Mesendoderm (in vitro differentiated cells): ENCODE measurements around the gene ZNF441.

Source experiments
- DNase-seq: peaks from one replicate; pipeline ENCODE4 v3.0.0; 2013
- H2AK5ac ChIP-seq: 2 replicates; pipeline ENCODE4 v1.6.1; 2013; ENCODE audit warnings: low read length, inconsistent platforms
- H2BK120ac ChIP-seq: 2 replicates; pipeline ENCODE4 v1.6.1; 2013; ENCODE audit warnings: low read depth, mild to moderate bottlenecking, low read length, moderate library complexity, mixed read lengths
- H2BK15ac ChIP-seq: replicated peaks from 2 replicates; pipeline ENCODE4 v1.6.1; 2013; ENCODE audit warnings: low read depth, mild to moderate bottlenecking, moderate library complexity
- H2BK5ac ChIP-seq: 2 replicates; pipeline ENCODE4 v1.6.1; 2013; ENCODE audit warnings: low read length, inconsistent platforms
- H3K18ac ChIP-seq: 2 replicates; pipeline ENCODE4 v1.6.1; 2013; ENCODE audit warnings: mild to moderate bottlenecking, low read length, mixed read lengths
- H3K23ac ChIP-seq: one replicate; pipeline ENCODE4 v1.6.1; 2013; ENCODE audit warnings: low read length
- H3K27ac ChIP-seq: 2 replicates; pipeline ENCODE4 v1.5.1; 2013; ENCODE audit warnings: low read depth, mild to moderate bottlenecking, inconsistent platforms, low read length, moderate library complexity
- H3K27me3 ChIP-seq: 2 replicates; pipeline ENCODE4 v1.6.1; 2013; ENCODE audit warnings: low read length, control low read depth, mild to moderate bottlenecking, inconsistent platforms; ENCODE audit not compliant: insufficient read depth, poor library complexity
- H3K36me3 ChIP-seq: 2 replicates; pipeline ENCODE4 v1.6.1; 2013; ENCODE audit warnings: low read length, inconsistent platforms; ENCODE audit not compliant: control insufficient read depth, insufficient read depth
- H3K4ac ChIP-seq: one replicate; pipeline ENCODE4 v1.6.1; 2013; ENCODE audit warnings: low read depth, mild to moderate bottlenecking, low read length, moderate library complexity
- H3K4me1 ChIP-seq: 2 replicates; pipeline ENCODE4 v1.6.1; 2013; ENCODE audit warnings: low read depth, low read length, inconsistent platforms; ENCODE audit not compliant: control insufficient read depth
- H3K4me2 ChIP-seq: 2 replicates; pipeline ENCODE4 v1.6.1; 2013; ENCODE audit warnings: low read length
- H3K4me3 ChIP-seq: 2 replicates; pipeline ENCODE4 v1.5.1; 2013; ENCODE audit warnings: mild to moderate bottlenecking, low read length
- H3K56ac ChIP-seq: one replicate; pipeline ENCODE4 v1.6.1; 2013; ENCODE audit warnings: low read length
- H3K79me1 ChIP-seq: 2 replicates; pipeline ENCODE4 v1.6.1; 2013; ENCODE audit warnings: low read length, inconsistent platforms
- H3K79me2 ChIP-seq: 2 replicates; pipeline ENCODE4 v1.6.1; 2013; ENCODE audit warnings: mild to moderate bottlenecking, low read length; ENCODE audit not compliant: control insufficient read depth, insufficient read depth
- H3K9ac ChIP-seq: 2 replicates; pipeline ENCODE4 v1.6.1; 2013; ENCODE audit warnings: low read length, inconsistent platforms
- H4K5ac ChIP-seq: one replicate; pipeline ENCODE4 v1.6.1; 2013; ENCODE audit warnings: low read length
- H4K8ac ChIP-seq: one replicate; pipeline ENCODE4 v1.6.1; 2013; ENCODE audit warnings: low read depth, mild to moderate bottlenecking, control low read depth, low read length, moderate library complexity
- WGBS: extraction: QIAGEN DNeasy Blood & Tissue Kit; methylation state at CpG from one replicate; pipeline ENCODE4 v1.1.7; 2013; ENCODE audit warnings: low lambda C conversion rate, missing lambda C conversion rate; ENCODE audit not compliant: insufficient coverage; ENCODE audit errors: extremely low coverage; 5-methylcytosine and 5-hydroxymethylcytosine counted together

Gene ZNF441

GRCh38 chr19:11736696-11737095, 30.1 kb upstream of the ZNF441 start:
- Histone ChIP-seq H2AK5ac (no peak overlapping the region), H3K23ac (no peak overlapping the region), H3K4ac (no peak overlapping the region), H3K4me2 (no peak overlapping the region), H3K79me2 (no peaks in the 10 kb centered on the region), H3K4me3 (no peak overlapping the region), H2BK120ac (no peak overlapping the region), H3K56ac (no peak overlapping the region), H3K18ac (no peak overlapping the region), H3K36me3 (no peaks in the 10 kb centered on the region), H3K4me1 (no peaks in the 10 kb centered on the region), H3K27me3 (no peaks in the 10 kb centered on the region), H2BK15ac (no peak overlapping the region), H4K8ac (no peak overlapping the region), H4K5ac (no peak overlapping the region), H3K27ac (no peak overlapping the region), H3K79me1 (peaks cover 3% of the 10 kb centered on the region), H2BK5ac (no peak overlapping the region), H3K9ac (no peak overlapping the region)
- DNase-seq: peak; percentile 33
- WGBS: no CpG with 5 or more reads among the region's 2 CpGs

DNA sequence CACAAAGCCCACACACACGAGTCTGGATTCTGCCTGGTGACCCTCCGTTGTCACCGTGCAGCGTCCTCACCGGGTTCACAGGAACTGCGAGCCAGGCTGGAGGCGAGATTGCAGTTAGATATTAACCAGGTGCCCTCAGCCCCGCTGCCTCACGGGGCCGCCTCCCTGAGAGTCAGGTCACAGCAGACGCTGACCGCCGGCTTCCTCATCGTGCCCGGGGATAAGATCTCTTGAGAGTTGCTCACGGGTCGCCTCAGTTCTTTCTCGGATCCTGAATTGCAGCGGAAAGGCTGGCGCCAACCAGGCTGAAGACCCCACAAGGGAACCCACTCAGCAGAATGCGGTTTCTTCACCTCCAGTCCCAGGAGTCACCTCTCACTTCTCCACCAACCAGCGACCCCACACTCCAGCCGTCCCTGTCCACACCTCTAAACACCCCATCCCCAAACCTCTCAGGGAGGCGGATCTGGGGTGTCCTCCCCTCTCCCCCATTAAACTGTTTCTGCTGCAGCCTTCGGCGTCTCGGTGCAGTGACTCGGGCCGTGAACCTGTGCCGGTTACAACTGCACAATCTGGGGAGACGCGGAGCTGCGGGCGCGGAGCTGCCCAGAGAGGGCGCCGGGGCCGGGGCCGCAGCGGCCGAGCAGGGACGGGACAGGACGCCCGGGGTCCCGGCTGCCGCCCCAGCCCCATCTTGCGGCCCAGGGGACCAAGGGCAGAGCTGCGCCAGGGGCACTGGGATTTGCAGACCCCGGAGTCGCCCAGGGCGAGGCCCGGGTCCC, 28.6 kb upstream of the ZNF441 start:
- H2AK5ac ChIP-seq: no peak overlapping the region
- peak overlapping the region; percentile 84 for H3K4me2 ChIP-seq
- H3K79me2 ChIP-seq: no peaks in the 10 kb centered on the region
- H3K79me1 ChIP-seq: peaks cover 3% of the 10 kb centered on the region
- peak overlapping the region; percentile 87 for H3K4me3 ChIP-seq
- peak; percentile 52 for DNase-seq
- peak overlapping the region; percentile 25 for H3K18ac ChIP-seq
- peak overlapping the region; percentile 66 for H3K23ac ChIP-seq
- no peaks in the 10 kb centered on the region for H3K27me3 ChIP-seq
- peak overlapping the region; percentile 96 for H3K56ac ChIP-seq
- H3K9ac ChIP-seq: peak overlapping the region; percentile 89
- no peak overlapping the region for H2BK120ac ChIP-seq
- H4K8ac ChIP-seq: no peak overlapping the region
- H3K4ac ChIP-seq: peak overlapping the region; percentile 64
- H3K27ac ChIP-seq: peak overlapping the region; percentile 42
- no peaks in the 10 kb centered on the region for H3K36me3 ChIP-seq
- no peaks in the 10 kb centered on the region for H3K4me1 ChIP-seq
- no peak overlapping the region for H4K5ac ChIP-seq
- no CpG with 5 or more reads among the region's 52 CpGs for WGBS
- H2BK5ac ChIP-seq: no peak overlapping the region
- H2BK15ac ChIP-seq: no peak overlapping the region

DNA sequence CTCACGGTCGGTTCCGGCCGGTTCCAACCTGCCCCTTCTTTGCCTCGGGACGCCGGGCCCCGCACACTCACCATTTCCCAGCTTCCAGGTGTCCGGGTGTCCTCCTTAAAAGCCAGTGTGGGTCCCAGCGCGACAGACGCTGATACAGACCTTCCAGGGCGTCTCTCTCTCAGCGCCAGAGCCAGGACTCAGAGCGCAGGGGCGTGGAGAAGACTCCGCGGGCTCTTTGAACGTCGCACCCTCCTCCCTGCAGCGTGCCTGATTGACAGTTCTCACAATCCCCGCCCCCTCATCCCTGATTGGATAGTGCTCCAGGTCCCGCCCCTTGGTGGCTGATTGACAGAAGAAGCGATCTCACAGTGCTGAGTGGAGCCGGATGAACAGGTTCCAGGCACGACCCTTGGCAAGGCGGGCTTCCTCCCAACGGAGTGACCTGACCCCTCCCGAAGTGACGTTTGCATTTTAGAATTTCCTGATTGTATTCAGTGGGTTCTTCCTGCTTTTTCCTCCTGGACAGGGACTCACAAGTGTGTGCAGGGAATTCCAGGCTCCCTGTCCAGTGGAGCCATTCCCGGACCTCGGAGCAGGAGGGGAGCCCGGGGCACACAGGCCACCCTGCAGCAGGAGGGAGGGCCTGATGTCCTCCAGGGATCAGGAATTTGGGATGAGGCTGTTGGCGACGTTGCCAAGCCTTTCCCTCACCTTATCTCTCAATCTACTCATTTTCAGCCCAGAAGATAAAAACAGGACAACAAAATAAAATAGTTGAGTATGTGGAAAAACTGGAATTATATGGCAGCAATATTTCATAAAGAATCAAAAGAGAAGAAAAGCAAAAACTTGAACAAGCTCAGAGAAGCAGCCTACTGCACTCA, 27.8 kb upstream of the ZNF441 start, which contains the start of gene ZNF823:
Gene ZNF823, minus strand, starts transcription at position 201 of the 875 bp plus-strand sequence. Its CDS starts 127 bp downstream, at position 74.
- Histone ChIP-seq H3K27me3 (no peaks in the 10 kb centered on the region), H2BK120ac (no peak within 1 kb of the TSS), H2AK5ac (no peak within 1 kb of the TSS), H3K4me1 (no peaks in the 10 kb centered on the region), H3K27ac (peak within 1 kb of the TSS; percentile 42), H3K18ac (peak within 1 kb of the TSS; percentile 25), H3K4me2 (peak within 1 kb of the TSS; percentile 97), H3K79me1 (peaks cover 3% of the 10 kb centered on the region), H3K4me3 (peak within 1 kb of the TSS; percentile 87), H3K4ac (peak within 1 kb of the TSS; percentile 64), H3K23ac (peak within 1 kb of the TSS; percentile 66), H3K9ac (peak within 1 kb of the TSS; percentile 90), H4K5ac (no peak within 1 kb of the TSS), H3K79me2 (no peaks in the 10 kb centered on the region), H2BK5ac (peak within 1 kb of the TSS; percentile 69), H4K8ac (no peak within 1 kb of the TSS), H2BK15ac (no peak within 1 kb of the TSS), H3K36me3 (no peaks in the 10 kb centered on the region), H3K56ac (peak within 1 kb of the TSS; percentile 96)
- WGBS: no CpG with 5 or more reads among the region's 35 CpGs
- DNase-seq: peak; percentile 99

GRCh38 chr19:11745869-11746268, 20.9 kb upstream of the ZNF441 start:
- DNase-seq: no peak
- Histone ChIP-seq H3K18ac (no peak overlapping the region), H3K27me3 (no peaks in the 10 kb centered on the region)

DNA sequence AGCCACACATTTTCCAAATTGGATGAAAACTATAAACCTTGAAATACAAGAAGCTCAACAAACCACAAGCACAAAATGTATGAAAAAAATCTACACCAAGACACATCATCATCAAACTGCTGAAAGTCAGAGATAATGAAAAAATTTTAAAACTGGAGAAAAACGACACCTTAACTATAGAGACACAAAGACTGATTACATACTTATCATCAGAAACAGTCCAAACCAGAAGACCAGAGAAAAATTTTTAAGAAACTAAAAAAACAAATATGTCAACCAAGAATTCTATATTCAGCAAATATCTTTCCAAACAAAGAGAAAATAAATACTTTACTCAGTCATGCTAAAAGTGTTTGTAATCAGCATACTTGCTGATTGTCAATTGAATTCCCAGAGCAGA, 19.5 kb upstream of the ZNF441 start:
- Histone ChIP-seq H3K23ac (no peak overlapping the region), H2BK5ac (no peak overlapping the region), H3K27me3 (no peaks in the 10 kb centered on the region), H3K4me3 (no peak overlapping the region), H3K79me2 (no peaks in the 10 kb centered on the region), H3K9ac (no peak overlapping the region), H2BK15ac (no peak overlapping the region), H3K4me2 (no peak overlapping the region), H3K27ac (no peak overlapping the region), H4K5ac (no peak overlapping the region), H2BK120ac (no peak overlapping the region), H3K4ac (no peak overlapping the region), H3K56ac (no peak overlapping the region), H3K36me3 (no peaks in the 10 kb centered on the region), H2AK5ac (no peak overlapping the region), H3K18ac (no peak overlapping the region), H3K79me1 (no peaks in the 10 kb centered on the region), H3K4me1 (no peaks in the 10 kb centered on the region), H4K8ac (no peak overlapping the region)
- no CpG with 5 or more reads among the region's 1 CpG for WGBS
- no peak for DNase-seq

More at GRCh38 chr19:11745869-11746268, 20.9 kb upstream of the ZNF441 start:
- Histone ChIP-seq H3K9ac (no peak overlapping the region), H2BK15ac (no peak overlapping the region), H2AK5ac (no peak overlapping the region), H3K79me2 (no peaks in the 10 kb centered on the region), H4K8ac (no peak overlapping the region), H3K56ac (no peak overlapping the region), H3K4ac (no peak overlapping the region), H3K4me2 (no peak overlapping the region), H4K5ac (no peak overlapping the region), H3K27ac (no peak overlapping the region), H3K36me3 (no peaks in the 10 kb centered on the region), H2BK5ac (no peak overlapping the region), H3K4me1 (no peaks in the 10 kb centered on the region), H2BK120ac (no peak overlapping the region), H3K23ac (no peak overlapping the region), H3K79me1 (no peaks in the 10 kb centered on the region), H3K4me3 (no peak overlapping the region)
